ENCODE results near the gene NFIB.

Gene NFIB

GRCh38 chr9:14068690-14069089, 245.3 kb downstream of the NFIB start:
- no peak for DNase-seq (ENCODE audit: low read depth in 3 of 3)

- no peak for DNase-seq (ENCODE audit: low read depth in 3 of 3)
Observed at GRCh38 chr9:14066831-14067230, 247.1 kb downstream of the NFIB start.

- no peak for DNase-seq (ENCODE audit: low read depth in 3 of 3)
Observed at GRCh38 chr9:14066032-14066431, 247.9 kb downstream of the NFIB start.

GRCh38 chr9:14064940-14065339, 249.0 kb downstream of the NFIB start:
- DNase-seq (ENCODE audit: low read depth in 3 of 3), result no peak

GRCh38 chr9:14063756-14064155, 250.2 kb downstream of the NFIB start:
- DNase-seq (ENCODE audit: low read depth in 3 of 3), result no peak

GRCh38 chr9:14062586-14063221, 251.2 kb downstream of the NFIB start:
- no peak for DNase-seq (ENCODE audit: low read depth in 3 of 3)

GRCh38 chr9:14061936-14062585, 251.9 kb downstream of the NFIB start:
- no peak for DNase-seq (ENCODE audit: low read depth in 3 of 3)

- DNase-seq (ENCODE audit: low read depth in 3 of 3), result no peak
Observed at GRCh38 chr9:14058325-14058688, 255.6 kb downstream of the NFIB start.

GRCh38 chr9:14057368-14058324, 256.3 kb downstream of the NFIB start:
- DNase-seq (ENCODE audit: low read depth in 3 of 3), result no peak

GRCh38 chr9:14056316-14056861, 257.6 kb downstream of the NFIB start:
- no peak for DNase-seq (ENCODE audit: low read depth in 3 of 3)

GRCh38 chr9:14054096-14054495, 259.8 kb downstream of the NFIB start:
- DNase-seq (ENCODE audit: low read depth in 3 of 3), result no peak

GRCh38 chr9:14052359-14052758, 261.6 kb downstream of the NFIB start:
- no peak for DNase-seq (ENCODE audit: low read depth in 3 of 3)

GRCh38 chr9:14051419-14051818, 262.5 kb downstream of the NFIB start:
- no peak for DNase-seq (ENCODE audit: low read depth in 3 of 3)

GRCh38 chr9:14043483-14043882, 270.5 kb downstream of the NFIB start:
- no peak for DNase-seq (ENCODE audit: low read depth in 3 of 3)

GRCh38 chr9:14037331-14037730, 276.6 kb downstream of the NFIB start:
- no peak for DNase-seq (ENCODE audit: low read depth in 3 of 3)

- no peak for DNase-seq (ENCODE audit: low read depth in 3 of 3)
Observed at GRCh38 chr9:14033067-14033466, 280.9 kb downstream of the NFIB start.
